Nephron (organoid): ENCODE data around the gene INS.

ENCODE experiments used
- H3K27ac Mint-ChIP-seq, 3 experiments: 2 replicates each; pipeline ENCODE4 v1.8.0; 2020; ENCODE audit warnings: mixed read lengths in 3 of 3, mild to moderate bottlenecking in 2 of 3, moderate library complexity in 1 of 3
- H3K27me3 Mint-ChIP-seq: 2 replicates; pipeline ENCODE4 v1.8.0; 2021; ENCODE audit warnings: low read depth, mild to moderate bottlenecking, moderate library complexity, mixed read lengths
- H3K36me3 Mint-ChIP-seq: 2 replicates; pipeline ENCODE4 v1.8.0; 2020; ENCODE audit warnings: low read depth, mixed read lengths
- H3K4me1 Mint-ChIP-seq: 2 replicates; pipeline ENCODE4 v1.8.0; 2020; ENCODE audit warnings: mixed read lengths
- H3K4me3 Mint-ChIP-seq, 3 experiments: 2 replicates each; pipeline ENCODE4 v1.8.0; 2020; ENCODE audit warnings: mild to moderate bottlenecking in 3 of 3, mixed read lengths in 3 of 3, moderate library complexity in 2 of 3
- H3K9me3 Mint-ChIP-seq: 2 replicates; pipeline ENCODE4 v1.8.0; 2020; ENCODE audit warnings: mixed read lengths
- TF ChIP-seq, protein P1 (sequence below), 3 experiments: fragments of 200-600 bp; sonication (generic); IDR thresholded peaks; one replicate each; pipeline ENCODE4 v1.5.0; 2021; ENCODE audit warnings: antibody characterized with exemption in 3 of 3; ENCODE audit not compliant: unreplicated experiment in 3 of 3

Gene INS

GRCh38 chr11:2129699-2130366, 31.2 kb downstream of the INS start:
- Mint-ChIP-seq H3K27ac (peak overlapping the region in 1 of 3 experiments; percentile 37), H3K4me3 (no peak overlapping the region), H3K9me3 (no peaks in the 10 kb centered on the region), H3K36me3 (peaks cover 36% of the 10 kb centered on the region), H3K4me1 (peaks cover 23% of the 10 kb centered on the region), H3K27me3 (peaks cover 37% of the 10 kb centered on the region)
- TF ChIP-seq, protein P1, sequence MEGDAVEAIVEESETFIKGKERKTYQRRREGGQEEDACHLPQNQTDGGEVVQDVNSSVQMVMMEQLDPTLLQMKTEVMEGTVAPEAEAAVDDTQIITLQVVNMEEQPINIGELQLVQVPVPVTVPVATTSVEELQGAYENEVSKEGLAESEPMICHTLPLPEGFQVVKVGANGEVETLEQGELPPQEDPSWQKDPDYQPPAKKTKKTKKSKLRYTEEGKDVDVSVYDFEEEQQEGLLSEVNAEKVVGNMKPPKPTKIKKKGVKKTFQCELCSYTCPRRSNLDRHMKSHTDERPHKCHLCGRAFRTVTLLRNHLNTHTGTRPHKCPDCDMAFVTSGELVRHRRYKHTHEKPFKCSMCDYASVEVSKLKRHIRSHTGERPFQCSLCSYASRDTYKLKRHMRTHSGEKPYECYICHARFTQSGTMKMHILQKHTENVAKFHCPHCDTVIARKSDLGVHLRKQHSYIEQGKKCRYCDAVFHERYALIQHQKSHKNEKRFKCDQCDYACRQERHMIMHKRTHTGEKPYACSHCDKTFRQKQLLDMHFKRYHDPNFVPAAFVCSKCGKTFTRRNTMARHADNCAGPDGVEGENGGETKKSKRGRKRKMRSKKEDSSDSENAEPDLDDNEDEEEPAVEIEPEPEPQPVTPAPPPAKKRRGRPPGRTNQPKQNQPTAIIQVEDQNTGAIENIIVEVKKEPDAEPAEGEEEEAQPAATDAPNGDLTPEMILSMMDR (IDR thresholded peaks at IDR 0.05; ENCODE audit: unreplicated experiment in 3 of 3) = no peak

DNA sequence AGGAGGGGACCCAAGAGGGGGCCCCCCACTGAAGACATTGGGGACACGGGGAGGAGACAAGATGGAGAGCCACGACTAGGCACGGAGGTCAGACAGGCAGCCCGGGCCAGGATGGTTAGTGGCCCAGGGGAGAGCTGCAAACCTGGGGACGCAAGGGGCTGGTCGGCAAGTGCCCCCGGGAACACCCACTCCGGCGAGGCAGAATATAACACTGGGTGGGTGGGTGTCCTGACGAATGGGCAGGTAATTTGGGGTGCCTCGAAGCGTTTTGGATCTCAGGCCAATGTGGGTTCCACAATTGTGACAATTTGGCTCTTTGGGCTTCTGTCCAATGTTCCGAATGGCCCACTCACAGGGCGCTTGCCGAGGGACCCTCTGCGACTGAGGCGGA, 31.7 kb downstream of the INS start:
- peak overlapping the region in 1 of 3 experiments; percentile 44 for H3K4me3 Mint-ChIP-seq
- no peaks in the 10 kb centered on the region for H3K9me3 Mint-ChIP-seq
- peaks cover 23% of the 10 kb centered on the region for H3K4me1 Mint-ChIP-seq
- peak overlapping the region; percentile 11 to 67 (median 64) for H3K27ac Mint-ChIP-seq
- peaks cover 36% of the 10 kb centered on the region for H3K36me3 Mint-ChIP-seq
- TF ChIP-seq, protein P1 (IDR thresholded peaks at IDR 0.05; ENCODE audit: unreplicated experiment in 3 of 3) = no peak
- H3K27me3 Mint-ChIP-seq = peaks cover 33% of the 10 kb centered on the region

- H3K9me3 Mint-ChIP-seq = no peaks in the 10 kb centered on the region
- peak overlapping the region in 1 of 3 experiments; percentile 44 for H3K4me3 Mint-ChIP-seq
- peak overlapping the region; percentile 11 to 67 (median 64) for H3K27ac Mint-ChIP-seq
Measured at GRCh38 chr11:2128511-2129307, 32.3 kb downstream of the INS start.

DNA sequence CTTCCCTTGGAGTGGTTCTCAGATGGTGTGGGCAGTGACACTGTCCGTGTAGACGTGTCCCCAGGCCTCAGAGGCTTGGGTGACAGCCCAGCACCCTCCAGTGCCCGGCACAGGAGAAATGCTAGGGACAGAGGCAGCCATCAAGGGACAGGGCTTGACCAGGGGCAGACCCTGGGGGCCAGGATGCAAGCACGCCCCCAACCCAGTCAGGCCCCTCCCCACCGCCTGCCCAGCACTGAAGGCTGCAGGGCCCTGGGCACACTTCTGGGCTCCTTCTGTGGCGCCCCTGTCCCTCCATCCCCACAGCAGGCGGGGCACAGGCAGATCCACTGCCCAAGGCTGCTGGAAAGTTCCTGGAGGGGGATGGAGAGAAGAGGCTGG, 32.9 kb downstream of the INS start:
- peaks cover 28% of the 10 kb centered on the region for H3K36me3 Mint-ChIP-seq
- H3K4me1 Mint-ChIP-seq = peaks cover 15% of the 10 kb centered on the region
- no peaks in the 10 kb centered on the region for H3K9me3 Mint-ChIP-seq
- H3K27me3 Mint-ChIP-seq = peaks cover 24% of the 10 kb centered on the region
- H3K4me3 Mint-ChIP-seq = no peak overlapping the region
- peak overlapping the region in 1 of 3 experiments; percentile 67 for H3K27ac Mint-ChIP-seq
- TF ChIP-seq, protein P1 (IDR thresholded peaks at IDR 0.05; ENCODE audit: unreplicated experiment in 3 of 3) = no peak

More at GRCh38 chr11:2128511-2129307, 32.3 kb downstream of the INS start:
- TF ChIP-seq, protein P1 (IDR thresholded peaks at IDR 0.05; ENCODE audit: unreplicated experiment in 3 of 3) = no peak
- Mint-ChIP-seq H3K4me1 (peaks cover 21% of the 10 kb centered on the region), H3K36me3 (peaks cover 34% of the 10 kb centered on the region), H3K27me3 (peaks cover 30% of the 10 kb centered on the region)

DNA sequence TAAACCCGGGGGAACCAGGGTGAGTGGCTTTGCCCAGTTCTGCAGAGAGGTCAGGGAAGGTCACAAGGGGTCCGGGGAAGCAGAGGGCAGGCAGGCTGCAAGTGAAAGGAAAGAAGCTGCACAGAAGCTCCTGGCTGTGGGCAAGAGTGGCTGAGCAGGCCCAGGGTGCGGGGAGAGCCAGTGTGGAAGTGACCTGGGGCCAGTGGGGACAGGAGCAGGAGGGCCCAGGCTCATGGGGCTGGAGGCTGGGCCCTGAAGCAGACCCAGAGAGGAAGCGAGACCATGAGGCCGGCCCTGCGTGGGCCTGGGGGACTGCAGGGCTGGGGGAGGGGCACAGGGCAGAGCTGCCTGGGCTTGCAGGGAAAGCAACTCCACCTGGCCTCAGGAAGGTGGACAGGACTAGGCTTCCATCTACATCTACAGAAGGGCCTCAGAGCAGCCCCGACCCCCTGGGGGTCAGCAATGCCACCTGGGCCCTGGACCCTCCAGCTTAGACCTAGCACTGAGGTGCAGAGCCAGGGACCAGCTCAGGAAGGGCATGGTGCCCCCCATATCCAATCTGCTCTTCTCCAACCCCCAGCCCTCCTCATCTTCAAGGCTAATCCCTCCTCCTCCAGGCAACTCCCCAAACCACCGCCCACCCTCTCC, 33.4 kb downstream of the INS start:
- peaks cover 23% of the 10 kb centered on the region for H3K36me3 Mint-ChIP-seq
- TF ChIP-seq, protein P1 (IDR thresholded peaks at IDR 0.05; ENCODE audit: unreplicated experiment in 3 of 3) = no peak
- H3K4me1 Mint-ChIP-seq = peaks cover 14% of the 10 kb centered on the region
- no peaks in the 10 kb centered on the region for H3K9me3 Mint-ChIP-seq
- peaks cover 19% of the 10 kb centered on the region for H3K27me3 Mint-ChIP-seq
- H3K4me3 Mint-ChIP-seq = no peak overlapping the region
- H3K27ac Mint-ChIP-seq = peak overlapping the region in 2 of 3 experiments; percentile 32 to 67
